ENCODE data around the gene AANAT.

AANAT gene

DNA sequence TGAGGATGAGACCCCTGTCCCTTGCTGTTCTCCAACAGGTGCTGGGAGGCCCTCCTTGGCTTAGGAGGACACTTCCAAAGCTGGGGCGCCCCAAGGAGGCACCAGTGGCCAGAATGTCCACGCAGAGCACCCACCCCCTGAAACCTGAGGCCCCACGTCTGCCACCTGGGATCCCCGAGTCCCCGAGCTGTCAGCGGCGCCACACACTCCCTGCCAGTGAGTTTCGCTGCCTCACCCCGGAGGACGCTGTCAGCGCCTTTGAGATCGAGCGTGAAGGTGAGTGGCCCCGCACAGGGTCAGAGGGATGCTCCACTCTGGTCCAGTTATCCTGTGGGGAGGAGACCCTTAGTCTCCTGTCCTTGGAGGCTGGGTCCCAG lies 1.2 kb downstream of the AANAT start:
- DNase-seq (ENCODE audit: low spot score): no peak

DNA sequence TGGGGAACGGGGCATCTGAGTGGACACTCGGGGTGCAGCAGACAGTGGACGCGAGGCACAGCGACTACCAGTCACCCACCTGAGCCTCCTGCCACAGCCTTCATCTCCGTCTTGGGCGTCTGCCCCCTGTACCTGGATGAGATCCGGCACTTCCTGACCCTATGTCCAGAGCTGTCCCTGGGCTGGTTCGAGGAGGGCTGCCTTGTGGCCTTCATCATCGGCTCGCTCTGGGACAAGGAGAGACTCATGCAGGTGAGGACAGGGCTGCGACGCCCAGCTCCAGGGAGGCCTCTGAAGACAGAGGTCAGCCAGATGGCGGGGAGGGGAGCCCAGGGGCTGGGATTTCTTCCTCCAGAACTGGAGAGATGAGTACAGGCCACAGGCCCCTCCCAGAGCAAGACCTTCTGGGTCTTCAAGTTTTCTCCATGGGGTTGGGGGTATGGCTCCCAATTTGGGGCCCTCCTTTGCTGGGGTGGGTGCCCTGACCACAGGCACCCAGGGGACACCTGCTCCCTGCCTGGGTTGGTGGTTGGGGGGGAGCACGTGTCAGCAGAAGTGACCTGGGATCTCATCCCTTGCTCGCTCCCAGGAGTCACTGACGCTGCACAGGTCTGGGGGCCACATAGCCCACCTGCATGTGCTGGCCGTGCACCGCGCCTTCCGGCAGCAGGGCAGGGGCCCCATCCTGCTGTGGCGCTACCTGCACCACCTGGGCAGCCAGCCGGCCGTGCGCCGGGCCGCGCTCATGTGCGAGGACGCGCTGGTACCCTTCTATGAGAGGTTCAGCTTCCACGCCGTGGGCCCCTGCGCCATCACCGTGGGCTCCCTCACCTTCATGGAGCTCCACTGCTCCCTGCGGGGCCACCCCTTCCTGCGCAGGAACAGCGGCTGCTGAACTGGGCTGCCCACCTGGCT lies 1.9 kb downstream of the AANAT start:
- DNase-seq (ENCODE audit: low spot score): no peak

DNA sequence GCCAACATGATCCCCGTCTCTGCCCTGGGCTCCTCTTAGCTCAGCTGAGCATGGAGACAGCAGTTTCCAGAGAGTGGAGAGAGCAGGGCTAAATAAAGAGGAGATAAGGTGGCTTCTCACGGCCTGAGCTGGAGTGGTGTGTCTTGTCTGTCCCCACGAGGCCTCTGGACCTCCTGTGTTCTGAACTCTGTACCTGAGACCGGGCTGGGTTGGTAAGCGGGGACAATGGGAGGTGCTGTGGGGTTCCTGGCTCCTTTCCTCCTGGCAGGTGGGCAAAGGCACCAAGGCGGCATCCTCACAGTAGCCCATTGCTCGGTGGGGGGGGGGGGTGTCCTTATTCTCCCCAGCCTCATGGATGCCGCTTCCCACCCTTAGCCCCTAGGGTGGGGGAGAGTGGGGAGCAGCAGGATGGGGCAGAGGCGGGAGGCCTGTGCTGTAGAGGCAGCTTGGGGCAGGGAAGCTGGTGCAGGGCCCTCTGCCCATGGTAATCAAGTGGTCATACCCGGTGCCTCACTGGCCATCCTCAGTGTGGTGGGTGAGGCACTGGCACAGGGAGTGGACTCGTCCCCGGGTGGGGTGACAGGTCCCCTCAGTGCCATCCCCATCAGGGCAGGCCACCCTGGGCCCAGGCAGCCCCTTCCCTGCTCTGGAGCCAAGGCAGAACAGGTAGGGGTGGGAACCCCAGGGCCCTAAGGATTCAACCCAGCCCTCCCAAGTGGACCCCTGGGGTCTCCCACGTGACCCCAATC lies 2.8 kb downstream of the AANAT start:
- no peak for DNase-seq (ENCODE audit: low spot score)

DNA sequence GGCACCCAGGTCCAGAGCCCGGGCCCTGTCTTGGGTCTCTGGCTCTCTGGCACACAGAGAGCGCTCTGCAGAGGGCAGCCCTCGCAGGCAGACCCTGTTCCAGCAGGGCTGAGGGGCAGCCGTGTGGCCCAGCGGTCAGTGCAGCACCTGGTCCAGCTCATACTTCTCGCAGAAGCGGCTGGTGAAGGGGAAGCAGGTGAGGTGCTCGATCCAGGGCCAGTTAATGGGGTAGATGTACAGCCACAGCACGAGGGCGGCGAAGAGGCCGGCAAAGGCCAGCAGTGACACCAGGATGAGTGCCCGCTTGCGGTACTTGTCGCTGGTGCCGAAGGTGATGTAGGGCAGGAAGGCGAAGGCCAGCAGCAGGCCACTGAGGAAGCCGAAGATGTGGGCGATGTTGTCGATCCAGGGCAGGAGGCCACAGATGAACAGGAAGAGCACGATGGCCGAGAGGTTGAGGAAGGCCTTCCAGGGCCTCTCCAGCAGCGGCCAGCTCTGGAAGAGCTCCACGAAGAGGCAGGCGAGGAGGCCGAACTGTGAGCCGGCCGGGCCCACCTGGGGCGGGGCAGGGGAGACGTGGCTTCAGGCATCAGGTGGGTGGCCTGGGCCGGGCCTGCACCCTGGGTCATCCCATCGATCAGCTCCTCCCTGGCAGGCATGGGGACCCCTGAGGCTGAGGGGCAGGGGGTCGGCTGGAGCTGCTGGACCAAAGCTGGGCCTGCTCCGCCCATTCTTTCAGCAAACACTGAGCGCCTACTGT lies 4.3 kb downstream of the AANAT start:
- DNase-seq (ENCODE audit: low spot score): no peak

DNA sequence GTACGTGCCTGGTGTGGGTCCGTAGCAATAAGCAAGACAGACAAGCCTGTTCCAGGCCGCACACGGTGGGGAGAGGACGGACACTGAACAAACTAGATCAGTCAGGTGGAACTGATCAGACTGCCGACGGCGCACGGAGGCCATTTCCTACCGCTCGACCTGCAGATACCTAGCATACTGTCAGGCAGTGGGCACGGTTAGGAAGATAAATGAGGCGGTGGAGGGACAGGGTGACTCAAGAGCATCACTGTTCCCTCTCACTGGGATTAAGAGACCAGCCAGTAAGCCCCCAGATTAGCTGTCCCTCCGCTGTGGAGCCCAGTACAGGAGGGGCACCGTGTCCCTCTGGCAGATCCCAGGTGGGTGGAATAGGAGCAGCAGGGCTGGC lies 4.8 kb downstream of the AANAT start:
- DNase-seq (ENCODE audit: low spot score): no peak

DNA sequence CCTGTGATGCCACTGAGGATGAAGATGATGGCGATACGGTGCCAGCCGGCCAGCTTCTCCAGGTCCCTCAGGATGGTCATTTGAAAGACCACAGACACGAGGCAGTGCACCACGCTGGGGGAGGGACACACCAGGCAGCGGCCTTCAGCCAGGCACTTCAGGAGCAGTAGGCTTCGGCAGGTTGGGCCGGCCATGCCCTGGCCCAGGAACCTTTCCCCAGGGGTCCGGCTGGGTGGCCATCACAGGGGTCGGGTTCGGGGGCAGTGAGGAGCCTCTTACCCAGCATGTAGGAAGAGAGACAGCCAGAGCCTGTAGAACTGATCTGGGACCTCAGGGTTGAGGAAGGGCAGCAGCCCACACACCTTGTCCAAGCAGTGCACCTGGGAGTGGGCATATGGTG lies 5.3 kb downstream of the AANAT start:
- no peak for DNase-seq (ENCODE audit: low spot score)

DNA sequence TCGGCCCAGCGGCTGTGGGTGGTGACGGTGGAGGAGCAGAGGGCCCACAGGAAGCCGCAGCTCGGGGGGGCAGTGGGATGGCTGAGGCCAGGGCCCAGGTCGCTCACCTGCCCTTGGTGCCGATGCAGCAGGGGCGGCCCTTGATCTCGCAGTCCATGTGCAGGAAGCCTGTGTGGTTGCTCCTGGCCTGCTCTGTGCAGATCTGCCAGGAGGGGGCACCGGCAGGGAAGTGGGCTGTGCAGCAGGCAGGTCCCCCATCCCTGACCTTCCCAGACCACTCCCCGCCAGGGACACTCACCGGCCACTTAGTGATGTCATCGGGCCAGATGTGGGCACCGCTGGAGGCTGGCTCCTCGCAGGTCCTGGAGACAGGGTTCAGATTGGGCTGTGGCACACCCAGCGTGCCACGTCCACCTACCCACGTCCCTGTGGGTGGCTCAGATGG lies 6.2 kb downstream of the AANAT start:
- DNase-seq (ENCODE audit: low spot score): no peak

DNA sequence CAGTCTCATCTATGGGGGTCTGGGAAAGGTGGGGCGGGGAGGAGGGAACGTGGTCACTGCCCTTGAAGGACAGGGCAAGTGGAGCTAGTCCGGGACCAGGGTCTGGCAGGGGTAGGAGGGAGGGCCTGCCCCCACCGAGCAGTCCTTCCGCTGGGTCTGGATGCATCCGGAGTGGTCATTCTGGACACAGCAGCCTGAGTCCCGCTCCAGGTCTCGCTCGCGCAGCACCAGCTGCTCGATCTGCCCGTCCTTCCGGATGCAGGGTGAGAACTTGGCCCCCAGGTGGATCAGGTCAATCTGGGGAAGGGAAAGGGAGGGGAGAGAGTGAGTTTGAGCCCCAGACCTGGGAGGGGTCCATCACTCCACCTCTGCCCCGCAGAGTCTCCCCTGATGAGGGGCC lies 6.8 kb downstream of the AANAT start:
- DNase-seq (ENCODE audit: low spot score): no peak

DNA sequence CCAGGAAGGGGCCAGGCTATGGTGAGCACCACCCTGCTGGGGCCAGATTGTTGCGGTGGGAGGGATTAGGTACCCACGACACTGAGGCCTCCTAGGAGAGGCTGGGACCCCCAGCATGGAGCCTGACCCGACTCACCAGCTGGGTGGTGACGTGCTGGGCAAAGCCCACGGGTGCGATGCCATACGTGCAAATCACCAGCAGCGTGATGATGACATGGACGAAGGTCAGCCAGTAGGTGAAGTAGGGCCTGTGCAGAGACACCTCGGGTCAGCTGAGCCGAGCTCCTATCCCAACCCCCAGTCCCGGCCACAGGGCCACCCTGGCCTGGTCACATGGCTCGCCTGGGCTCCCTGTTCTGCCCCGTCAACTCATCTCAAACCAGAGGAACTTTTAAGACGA lies 7.5 kb downstream of the AANAT start:
- no peak for DNase-seq (ENCODE audit: low spot score)

DNA sequence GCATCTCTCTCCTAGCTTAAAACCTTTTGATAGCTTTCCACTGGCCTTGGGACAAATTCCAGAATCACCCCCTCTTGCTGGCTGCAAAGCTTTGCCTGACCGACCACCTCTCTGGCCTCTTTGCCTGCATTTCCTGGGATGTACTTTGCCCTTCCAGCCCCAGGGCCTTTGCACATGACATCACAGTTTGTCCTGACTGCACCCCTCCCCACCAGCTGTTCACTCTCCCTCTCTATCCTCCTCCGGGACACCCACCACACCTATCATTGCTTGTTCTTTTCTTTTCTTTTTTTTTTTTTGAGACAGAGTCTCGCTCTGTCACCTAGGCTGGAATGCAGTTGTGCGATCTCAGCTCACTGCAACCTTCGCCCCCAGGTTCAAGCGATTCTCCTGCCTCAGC lies 7.9 kb downstream of the AANAT start:
- DNase-seq (ENCODE audit: low spot score): no peak

DNA sequence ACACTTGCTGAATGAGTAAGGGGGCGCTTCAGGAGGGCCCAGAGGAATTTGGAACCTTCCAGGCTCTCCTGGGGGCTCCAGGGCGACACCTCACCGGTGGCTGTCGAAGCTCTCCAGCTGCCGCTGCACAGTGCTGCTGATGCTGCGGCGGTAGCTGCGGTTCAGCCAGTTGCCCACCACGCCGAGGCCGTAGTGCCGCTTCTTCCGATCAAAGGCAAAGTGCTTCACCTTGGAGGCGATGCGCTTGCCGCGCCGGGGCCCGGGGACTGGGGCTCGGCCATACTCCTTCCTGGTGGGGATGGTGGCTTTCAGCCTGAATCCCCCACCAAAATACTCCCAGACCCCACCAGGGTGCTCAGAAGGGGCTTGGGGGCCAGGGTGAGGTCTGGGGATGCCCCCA lies 9.3 kb downstream of the AANAT start:
- no peak for DNase-seq (ENCODE audit: low spot score)

DNA sequence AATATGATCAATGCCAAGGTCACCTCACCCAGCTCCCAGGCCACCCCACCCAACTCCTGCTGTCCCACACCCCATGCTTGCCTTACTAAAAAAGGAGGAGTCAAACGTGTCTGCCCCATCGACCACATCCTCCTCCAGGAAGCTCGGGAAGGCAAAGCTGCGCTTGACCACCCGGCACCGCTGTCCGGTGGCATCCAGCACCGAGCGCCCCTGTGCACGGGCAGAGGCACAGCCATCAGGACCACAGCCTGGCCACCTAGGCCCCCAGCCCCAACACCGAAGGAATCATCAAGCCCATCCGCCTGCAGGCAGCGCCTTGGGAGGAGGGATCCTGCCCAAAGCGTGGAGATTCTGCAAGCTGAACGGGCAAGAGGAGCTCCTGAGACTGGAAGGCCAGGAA lies 10.2 kb downstream of the AANAT start:
- DNase-seq (ENCODE audit: low spot score): no peak

DNA sequence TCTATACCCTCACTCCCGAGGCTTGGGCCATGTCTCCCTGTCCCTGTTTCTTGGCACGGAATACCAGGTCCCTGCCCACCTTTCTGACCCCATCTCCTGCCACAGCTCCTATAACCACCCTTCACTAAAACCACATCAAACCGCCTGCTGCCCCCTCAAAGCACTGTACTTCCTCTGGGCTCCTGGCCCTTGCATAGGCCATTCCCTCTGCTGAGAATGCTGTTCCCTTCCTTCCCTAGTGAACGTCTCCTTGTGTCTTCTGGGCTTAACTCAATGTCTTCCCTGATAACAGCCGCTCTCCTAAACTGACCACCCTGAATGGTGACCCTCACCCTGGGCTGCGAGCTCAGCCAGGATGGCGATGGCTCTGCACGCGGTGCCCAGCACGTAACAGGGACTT lies 10.7 kb downstream of the AANAT start:
- DNase-seq (ENCODE audit: low spot score): no peak

DNA sequence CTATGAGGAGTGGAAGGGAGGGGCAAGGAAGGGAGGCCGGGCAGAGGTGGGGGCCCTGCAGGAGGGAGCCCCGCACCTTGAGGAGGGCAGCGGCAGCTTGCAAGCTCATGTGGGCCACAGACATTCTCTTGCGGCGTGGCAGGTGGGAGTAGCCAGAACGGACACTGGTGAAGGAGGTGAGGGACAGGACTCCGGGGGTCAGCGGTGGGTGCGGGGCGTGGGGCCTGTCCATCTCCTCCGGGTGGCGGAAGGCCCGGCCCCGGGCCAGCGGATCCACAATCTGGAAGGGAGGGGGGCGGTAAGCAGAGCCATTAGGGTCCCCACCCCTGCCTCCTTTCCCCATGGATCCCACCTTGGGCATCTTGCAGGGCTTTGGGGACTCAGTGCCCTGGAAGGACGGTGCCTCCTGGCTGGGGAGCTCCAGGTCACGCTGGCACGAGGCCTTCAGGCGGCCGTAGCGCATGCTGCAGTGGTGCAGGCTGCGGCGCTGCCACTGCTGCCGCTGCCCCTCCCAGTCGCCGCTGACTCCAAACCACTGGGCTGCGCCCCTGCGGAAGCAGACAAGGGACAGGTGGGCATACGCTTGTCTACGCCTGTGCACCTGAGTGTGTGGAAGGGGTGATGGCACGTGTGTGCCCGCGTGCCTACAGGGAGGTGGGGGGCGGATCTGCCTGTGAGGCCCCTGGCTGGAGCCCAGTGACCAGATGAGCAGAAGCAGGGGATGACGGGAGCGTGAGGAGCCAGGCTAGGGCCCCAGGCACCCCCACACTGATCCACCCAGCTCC lies 11.5 kb downstream of the AANAT start:
- no peak for DNase-seq (ENCODE audit: low spot score)

DNA sequence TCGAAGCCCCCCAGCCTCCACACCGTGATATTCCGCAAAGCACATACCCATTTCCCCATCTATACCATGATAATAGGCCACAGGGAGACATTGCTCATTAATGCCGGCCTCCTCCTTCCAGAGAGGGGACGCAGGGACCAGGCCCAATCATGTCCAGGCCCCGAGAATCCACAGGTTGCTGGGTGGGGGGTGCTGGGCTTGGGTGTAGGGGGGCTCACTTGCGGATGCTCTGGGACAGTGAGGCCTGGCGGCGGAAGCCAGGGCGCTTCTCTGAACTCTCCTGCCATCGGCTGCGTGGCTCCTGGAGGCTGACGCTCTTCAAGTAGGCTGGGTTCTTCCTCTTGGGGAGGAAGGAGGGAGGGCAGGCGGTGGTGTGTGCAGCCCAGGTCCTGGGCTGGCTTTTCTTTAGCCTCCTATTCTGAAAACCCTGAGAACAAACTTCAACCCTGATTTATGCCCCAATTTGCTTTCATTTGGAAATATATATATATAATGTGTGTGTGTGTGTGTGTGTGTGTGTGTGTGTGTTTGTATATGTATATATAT lies 12.2 kb downstream of the AANAT start:
- DNase-seq (ENCODE audit: low spot score): no peak

DNA sequence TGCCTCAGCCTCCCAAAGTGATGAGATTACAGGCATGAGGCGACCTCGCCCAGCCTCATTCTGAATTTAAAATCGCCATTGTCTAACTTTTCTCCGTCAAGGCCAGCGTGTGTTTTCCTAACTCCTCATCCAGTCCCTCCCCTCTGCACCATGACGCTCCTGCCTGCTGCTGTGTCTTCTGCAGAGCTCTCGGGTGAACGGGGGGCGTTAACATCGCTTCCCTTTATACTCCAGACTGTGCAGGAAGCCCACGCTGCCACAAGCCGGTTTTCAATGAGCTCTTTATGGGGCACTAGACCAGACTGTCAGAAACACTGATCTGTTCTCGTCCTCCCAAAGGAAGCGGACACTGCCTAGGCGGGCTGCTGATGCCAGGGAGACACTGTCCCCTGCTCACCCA lies 13.2 kb downstream of the AANAT start:
- DNase-seq (ENCODE audit: low spot score): no peak

DNA sequence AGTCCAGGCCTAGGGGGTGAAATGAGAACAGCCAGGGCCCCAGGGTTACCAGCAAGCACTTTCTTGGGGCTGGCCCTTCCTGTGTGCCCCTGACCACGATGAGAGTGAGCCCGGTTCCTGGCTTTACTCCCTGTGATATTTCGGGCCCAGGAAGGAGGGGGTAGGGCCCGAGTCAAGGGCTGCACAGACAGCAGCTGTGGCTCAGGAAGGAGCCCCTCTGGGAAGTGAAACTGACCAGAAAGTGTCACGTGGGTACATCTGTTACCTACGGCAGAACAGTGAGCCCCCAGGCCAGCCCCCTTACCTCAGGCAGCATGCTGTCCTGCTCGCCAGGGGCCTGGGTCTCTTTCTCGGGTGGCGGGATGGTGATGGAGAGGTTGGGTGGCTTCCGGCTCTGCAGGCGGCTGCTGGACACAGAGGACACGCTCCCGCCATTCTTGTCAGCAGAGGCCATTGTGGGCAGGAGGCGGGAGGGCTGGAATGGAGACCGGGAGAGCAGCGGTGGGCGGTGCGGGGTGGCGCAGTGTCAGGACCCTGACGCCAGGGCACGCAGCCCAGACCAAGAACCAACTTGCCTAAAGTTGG lies 13.8 kb downstream of the AANAT start:
- no peak for DNase-seq (ENCODE audit: low spot score)

DNA sequence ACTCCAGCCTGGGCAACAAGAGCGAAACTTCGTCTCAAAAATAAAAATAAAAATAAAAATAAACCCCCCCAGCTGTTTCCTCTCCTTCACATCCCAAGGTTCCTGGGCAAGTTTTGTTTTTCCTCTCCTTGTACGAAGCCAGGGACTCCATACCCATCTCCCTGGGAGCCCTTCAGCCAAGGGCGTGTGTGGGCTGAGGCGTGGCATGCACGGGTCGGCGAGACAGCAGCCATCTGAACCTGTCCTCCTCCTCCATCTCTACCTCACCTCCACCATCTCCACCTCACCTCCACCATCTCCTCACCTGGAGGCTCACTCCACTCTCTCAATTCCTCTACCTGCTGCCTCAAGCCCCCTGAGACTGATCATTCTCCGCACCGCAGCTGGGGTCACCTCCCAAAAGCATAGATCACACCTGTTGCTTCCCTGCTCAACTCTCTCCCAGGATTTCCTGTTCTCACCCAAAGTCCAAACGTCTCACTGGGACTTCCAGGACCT lies 16.9 kb downstream of the AANAT start:
- DNase-seq (ENCODE audit: low spot score): no peak

DNA sequence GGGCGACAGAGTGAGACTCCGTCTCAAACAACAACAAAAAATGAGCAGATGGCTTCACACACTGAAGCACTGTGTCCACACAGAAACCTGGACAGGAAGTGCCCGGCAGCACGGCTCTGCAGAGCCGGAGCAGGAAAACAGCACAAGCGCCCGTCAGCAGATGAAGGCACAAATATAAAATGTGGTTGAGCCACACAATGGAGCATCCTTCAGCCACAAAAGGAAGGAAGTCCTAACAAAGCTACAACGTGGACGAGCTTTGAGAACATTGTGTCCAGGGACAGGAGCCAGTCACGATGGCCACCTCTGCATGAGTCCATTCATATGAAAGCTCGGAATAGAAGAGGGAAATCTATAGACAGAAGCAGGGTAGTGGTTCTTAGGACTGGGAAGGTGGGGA lies 18.2 kb downstream of the AANAT start:
- no peak for DNase-seq (ENCODE audit: low spot score)

DNA sequence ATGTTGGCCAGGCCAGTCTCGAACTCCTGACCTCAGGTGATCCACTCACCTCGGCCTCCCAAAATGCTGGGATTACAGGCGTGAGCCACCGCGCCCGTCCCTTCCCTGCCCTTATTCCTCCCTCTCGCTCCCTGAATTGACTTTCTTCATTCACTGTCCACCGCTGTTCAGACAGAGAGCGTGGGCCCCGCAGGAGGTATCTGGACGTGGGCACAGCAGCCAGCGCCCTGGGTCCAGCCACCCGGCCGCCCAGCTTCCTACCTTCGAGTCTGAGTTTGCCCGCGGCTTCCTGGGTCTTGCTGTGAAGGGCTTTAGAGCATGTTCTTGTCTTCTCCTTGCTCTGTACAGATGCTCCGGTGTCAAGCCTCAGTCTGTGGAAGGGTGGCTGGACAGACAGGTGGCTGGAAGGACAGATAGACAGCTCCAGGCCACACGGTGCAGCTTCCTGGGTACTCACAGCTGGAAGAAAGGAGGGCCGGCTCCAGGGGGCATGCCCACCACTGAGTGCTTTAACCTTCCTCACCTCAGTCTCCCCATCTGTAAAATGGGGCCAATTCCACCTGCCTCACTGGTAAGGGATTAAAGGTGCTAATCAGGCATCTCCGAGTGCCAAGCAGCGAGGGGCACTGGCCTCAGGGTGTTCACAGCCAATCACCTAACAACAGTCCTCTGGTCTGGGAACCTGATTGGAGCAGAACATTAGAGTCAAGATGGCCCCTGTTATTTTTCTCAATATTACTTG lies 20.2 kb downstream of the AANAT start:
- no peak for DNase-seq (ENCODE audit: low spot score)

Measured in CD4-positive, alpha-beta T cell treated with Interleukin-2 at 100 ng/mL for 4 hours (primary cell).